Measurements from ENCODE around the gene BLTP1.
"Not testable (repeated sequence)": the region's sequence is repeated elsewhere in the genome, so short reads cannot be mapped to it uniquely, and the experiment has no call there.

BLTP1 gene

GRCh38 chr4:122151982-122152710 is at the start of gene BLTP1:
Gene BLTP1, plus strand, starts transcription at chr4:122152331. Its CDS starts 18,317 bp downstream, at chr4:122170648.
- Mint-ChIP-seq H3K27me3 (no peaks in the 10 kb centered on the region), H3K4me3 (peak within 1 kb of the TSS; percentile 99), H3K9me3 (no peaks in the 10 kb centered on the region), H3K36me3 (peaks cover 15% of the 10 kb centered on the region), H3K27ac (peak within 1 kb of the TSS; percentile 99), H3K4me1 (peaks cover 72% of the 10 kb centered on the region)

DNA sequence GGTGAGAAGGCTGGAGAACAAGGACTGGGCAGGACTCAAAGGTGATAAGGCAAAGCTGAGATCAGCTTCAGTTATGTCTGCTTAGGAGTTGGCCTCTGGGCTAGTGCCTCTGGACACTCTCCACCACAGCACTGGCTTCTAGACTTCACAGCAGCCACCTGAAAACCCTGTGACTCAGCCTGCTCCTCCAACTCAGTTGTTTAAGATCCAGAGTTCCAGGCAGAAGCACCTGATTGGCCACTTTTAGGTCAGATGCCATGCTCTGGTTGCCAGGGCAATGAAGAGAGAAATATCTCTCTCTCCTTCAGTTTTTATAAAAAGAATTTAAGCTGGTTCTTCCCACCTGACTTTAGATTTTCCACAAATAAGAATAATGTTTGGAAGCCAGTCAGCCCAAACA is 47.9 kb upstream of the BLTP1 start:
- Mint-ChIP-seq H3K27ac (no peak overlapping the region), H3K4me3 (no peak overlapping the region), H3K27me3 (peaks cover 1% of the 10 kb centered on the region), H3K4me1 (no peaks in the 10 kb centered on the region), H3K36me3 (no peaks in the 10 kb centered on the region), H3K9me3 (no peaks in the 10 kb centered on the region)

GRCh38 chr4:122107680-122108079 is 44.5 kb upstream of the BLTP1 start:
- no peaks in the 10 kb centered on the region for H3K9me3 Mint-ChIP-seq
- H3K36me3 Mint-ChIP-seq = no peaks in the 10 kb centered on the region
- H3K4me1 Mint-ChIP-seq = no peaks in the 10 kb centered on the region
- H3K4me3 Mint-ChIP-seq = no peak overlapping the region
- H3K27me3 Mint-ChIP-seq = peaks cover 1% of the 10 kb centered on the region
- no peak overlapping the region for H3K27ac Mint-ChIP-seq

GRCh38 chr4:122110304-122110703 is 41.8 kb upstream of the BLTP1 start:
- not testable (repeated sequence) for H3K27ac Mint-ChIP-seq, H3K36me3 Mint-ChIP-seq, H3K9me3 Mint-ChIP-seq, H3K4me1 Mint-ChIP-seq, H3K27me3 Mint-ChIP-seq, H3K4me3 Mint-ChIP-seq

GRCh38 chr4:122117743-122118142 is 34.4 kb upstream of the BLTP1 start:
- Mint-ChIP-seq H3K27me3 (no peaks in the 10 kb centered on the region), H3K36me3 (peaks cover 4% of the 10 kb centered on the region), H3K9me3 (peaks cover 6% of the 10 kb centered on the region), H3K27ac (no peak overlapping the region), H3K4me3 (no peak overlapping the region), H3K4me1 (peaks cover 21% of the 10 kb centered on the region)

- Mint-ChIP-seq H3K27me3 (no peaks in the 10 kb centered on the region), H3K4me1 (peaks cover 21% of the 10 kb centered on the region)
Measured at GRCh38 chr4:122118243-122118642, 33.9 kb upstream of the BLTP1 start.

DNA sequence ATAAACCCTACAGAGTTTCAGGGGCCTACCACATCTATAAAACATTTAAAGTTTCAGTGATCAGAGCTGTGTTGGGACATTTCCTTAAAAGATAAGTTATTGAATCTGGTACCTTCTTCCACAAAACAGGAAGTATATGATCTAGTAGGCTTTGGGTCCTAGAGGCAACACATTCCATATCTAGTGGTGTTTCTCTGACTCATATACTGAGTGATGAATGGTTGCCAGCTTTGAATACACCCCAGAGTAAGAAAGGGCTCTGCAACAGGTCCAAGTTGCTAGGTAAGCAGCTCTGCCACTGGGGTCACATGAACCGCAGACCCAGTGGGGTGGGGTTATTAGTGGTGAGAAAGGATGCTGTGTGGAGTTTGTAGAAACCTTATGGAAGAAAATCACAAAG is 32.4 kb upstream of the BLTP1 start:
- no peaks in the 10 kb centered on the region for H3K27me3 Mint-ChIP-seq
- H3K36me3 Mint-ChIP-seq = peaks cover 7% of the 10 kb centered on the region
- peaks cover 21% of the 10 kb centered on the region for H3K4me1 Mint-ChIP-seq
- H3K27ac Mint-ChIP-seq = no peak overlapping the region
- peaks cover 6% of the 10 kb centered on the region for H3K9me3 Mint-ChIP-seq
- no peak overlapping the region for H3K4me3 Mint-ChIP-seq

More at GRCh38 chr4:122118243-122118642, 33.9 kb upstream of the BLTP1 start:
- no peak overlapping the region for H3K4me3 Mint-ChIP-seq
- H3K9me3 Mint-ChIP-seq = peaks cover 6% of the 10 kb centered on the region
- H3K27ac Mint-ChIP-seq = no peak overlapping the region
- peaks cover 4% of the 10 kb centered on the region for H3K36me3 Mint-ChIP-seq

GRCh38 chr4:122121593-122121992 is 30.5 kb upstream of the BLTP1 start:
- peaks cover 6% of the 10 kb centered on the region for H3K9me3 Mint-ChIP-seq
- peaks cover 19% of the 10 kb centered on the region for H3K4me1 Mint-ChIP-seq
- H3K27me3 Mint-ChIP-seq = no peaks in the 10 kb centered on the region
- H3K4me3 Mint-ChIP-seq = no peak overlapping the region
- H3K36me3 Mint-ChIP-seq = peaks cover 7% of the 10 kb centered on the region
- no peak overlapping the region for H3K27ac Mint-ChIP-seq

DNA sequence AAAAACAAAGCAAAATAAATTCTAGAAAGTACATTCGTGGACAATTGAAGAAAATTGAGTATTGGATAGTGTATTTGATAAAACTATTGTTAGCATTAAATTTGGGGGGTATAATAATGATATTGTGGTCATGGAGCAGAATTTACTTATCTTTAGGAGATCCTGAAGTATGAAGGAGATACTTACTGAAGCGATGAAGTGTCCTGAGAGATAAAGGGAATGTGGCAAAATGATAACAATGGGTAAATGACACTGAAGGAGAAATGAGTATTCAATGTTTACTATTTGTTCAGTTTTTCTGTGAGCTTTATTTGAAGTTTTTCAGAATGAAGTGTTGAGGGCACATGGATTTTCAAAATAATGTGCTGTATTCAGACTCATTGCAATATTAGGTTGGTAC is 30.0 kb upstream of the BLTP1 start:
- Mint-ChIP-seq H3K4me1 (peaks cover 14% of the 10 kb centered on the region), H3K36me3 (peaks cover 7% of the 10 kb centered on the region), H3K9me3 (peaks cover 6% of the 10 kb centered on the region), H3K4me3 (no peak overlapping the region), H3K27me3 (no peaks in the 10 kb centered on the region), H3K27ac (no peak overlapping the region)

GRCh38 chr4:122129061-122129460 is 23.1 kb upstream of the BLTP1 start:
- Mint-ChIP-seq H3K27me3 (no peaks in the 10 kb centered on the region), H3K9me3 (peaks cover 8% of the 10 kb centered on the region), H3K4me3 (no peak overlapping the region), H3K27ac (no peak overlapping the region), H3K4me1 (peaks cover 31% of the 10 kb centered on the region), H3K36me3 (peaks cover 9% of the 10 kb centered on the region)

DNA sequence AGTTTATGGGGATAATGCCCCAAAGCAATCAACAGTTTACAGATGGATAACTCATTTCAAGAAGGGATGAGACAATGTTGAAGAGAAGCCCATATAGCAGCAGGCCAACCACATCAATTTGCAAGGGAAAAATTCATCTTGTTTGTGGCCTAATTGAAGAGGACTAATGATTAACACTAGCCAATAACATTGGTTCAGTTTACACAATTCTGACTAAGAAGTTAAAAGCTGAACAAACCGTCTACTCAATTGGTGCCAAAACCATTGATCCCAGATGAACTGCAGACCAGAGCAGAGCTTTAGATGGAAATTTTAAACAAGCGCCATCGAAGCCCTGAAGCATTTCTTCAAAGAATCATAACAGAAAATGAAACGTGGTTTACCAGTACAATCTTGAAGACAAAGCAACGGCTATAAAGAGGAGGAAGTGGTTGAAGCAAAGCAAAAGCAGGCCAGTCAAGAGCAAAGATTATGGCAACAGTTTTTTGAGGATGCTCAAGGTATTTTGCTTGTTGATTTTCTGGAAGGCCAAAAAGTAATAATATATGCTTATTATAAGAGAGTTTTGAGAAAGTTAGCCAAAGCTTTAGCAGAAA is 20.5 kb upstream of the BLTP1 start:
- Mint-ChIP-seq H3K27ac (peak overlapping the region; percentile 81), H3K4me3 (peak overlapping the region; percentile 39)

GRCh38 chr4:122132891-122133290 is 19.2 kb upstream of the BLTP1 start:
- H3K36me3 Mint-ChIP-seq = peaks cover 6% of the 10 kb centered on the region
- peaks cover 31% of the 10 kb centered on the region for H3K4me1 Mint-ChIP-seq
- H3K27ac Mint-ChIP-seq = no peak overlapping the region
- H3K4me3 Mint-ChIP-seq = no peak overlapping the region
- H3K9me3 Mint-ChIP-seq = peaks cover 8% of the 10 kb centered on the region
- no peaks in the 10 kb centered on the region for H3K27me3 Mint-ChIP-seq

More for the DNA sequence above, 20.5 kb upstream of the BLTP1 start:
- no peaks in the 10 kb centered on the region for H3K27me3 Mint-ChIP-seq
- peaks cover 8% of the 10 kb centered on the region for H3K9me3 Mint-ChIP-seq
- peaks cover 6% of the 10 kb centered on the region for H3K36me3 Mint-ChIP-seq
- peaks cover 31% of the 10 kb centered on the region for H3K4me1 Mint-ChIP-seq

DNA sequence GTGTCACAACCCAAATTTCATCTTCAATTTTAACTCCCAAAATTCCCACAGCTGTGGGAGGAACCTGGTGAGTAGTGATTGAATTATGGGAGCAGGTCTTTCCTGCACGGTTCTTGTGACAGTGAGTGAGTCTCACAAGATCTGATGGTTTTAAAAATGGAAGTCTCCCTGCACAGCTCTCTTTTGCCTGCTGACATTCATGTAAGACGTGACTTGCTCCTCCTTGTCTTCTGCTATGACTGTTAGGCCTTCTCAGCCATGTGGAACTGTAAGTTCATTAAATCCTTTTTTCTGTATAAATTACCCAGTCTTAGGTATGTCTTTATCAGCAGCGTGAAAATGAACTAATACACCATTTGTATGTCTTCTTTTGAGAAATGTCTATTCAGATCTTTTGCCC is 13.0 kb upstream of the BLTP1 start:
- H3K36me3 Mint-ChIP-seq = peaks cover 2% of the 10 kb centered on the region
- no peaks in the 10 kb centered on the region for H3K9me3 Mint-ChIP-seq
- H3K27me3 Mint-ChIP-seq = no peaks in the 10 kb centered on the region
- no peak overlapping the region for H3K4me3 Mint-ChIP-seq
- no peaks in the 10 kb centered on the region for H3K4me1 Mint-ChIP-seq
- H3K27ac Mint-ChIP-seq = no peak overlapping the region

DNA sequence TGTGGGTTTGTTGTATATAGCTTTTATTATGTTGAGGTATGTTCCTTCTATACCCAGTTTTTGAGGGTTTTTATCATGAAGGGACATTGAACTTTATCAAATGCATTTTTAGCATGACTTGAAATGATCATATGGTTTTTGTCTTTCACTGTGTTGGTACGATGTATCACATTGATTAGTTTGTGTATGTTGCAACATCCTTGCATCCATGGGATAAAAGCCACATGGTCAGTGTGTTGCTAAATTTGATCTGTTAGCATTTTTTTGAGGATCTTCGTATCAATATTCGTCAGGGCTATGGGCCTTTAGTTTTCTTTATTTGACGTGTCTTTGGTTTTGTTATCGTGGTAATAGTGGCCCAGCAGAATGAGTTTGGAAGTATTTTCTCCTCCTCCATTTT is 11.3 kb upstream of the BLTP1 start:
- no peaks in the 10 kb centered on the region for H3K27me3 Mint-ChIP-seq
- no peaks in the 10 kb centered on the region for H3K4me1 Mint-ChIP-seq
- H3K27ac Mint-ChIP-seq = no peak overlapping the region
- H3K36me3 Mint-ChIP-seq = peaks cover 2% of the 10 kb centered on the region
- H3K9me3 Mint-ChIP-seq = no peaks in the 10 kb centered on the region
- H3K4me3 Mint-ChIP-seq = no peak overlapping the region

DNA sequence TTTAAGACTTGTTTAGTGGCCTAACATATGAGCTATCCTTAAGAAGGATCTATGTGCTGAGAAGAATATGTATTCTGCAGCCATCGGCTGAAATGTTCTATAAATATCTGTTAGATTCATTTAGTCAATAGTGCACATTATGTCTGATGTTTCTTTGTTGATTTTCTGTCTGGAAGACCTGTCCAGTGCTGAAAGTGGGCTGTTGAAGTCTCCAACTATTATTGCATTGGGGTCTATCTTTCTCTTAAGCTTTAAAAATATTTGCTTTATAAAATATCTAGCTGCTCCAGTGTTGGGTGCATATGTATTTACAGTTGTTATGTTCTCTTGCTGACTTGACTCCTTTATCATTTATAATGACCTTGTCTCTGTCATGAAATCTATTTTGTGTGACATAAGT is 9.4 kb upstream of the BLTP1 start:
- Mint-ChIP-seq H3K9me3 (no peaks in the 10 kb centered on the region), H3K27me3 (peaks cover 1% of the 10 kb centered on the region), H3K4me1 (no peaks in the 10 kb centered on the region), H3K36me3 (peaks cover 2% of the 10 kb centered on the region), H3K4me3 (no peak overlapping the region), H3K27ac (no peak overlapping the region)

DNA sequence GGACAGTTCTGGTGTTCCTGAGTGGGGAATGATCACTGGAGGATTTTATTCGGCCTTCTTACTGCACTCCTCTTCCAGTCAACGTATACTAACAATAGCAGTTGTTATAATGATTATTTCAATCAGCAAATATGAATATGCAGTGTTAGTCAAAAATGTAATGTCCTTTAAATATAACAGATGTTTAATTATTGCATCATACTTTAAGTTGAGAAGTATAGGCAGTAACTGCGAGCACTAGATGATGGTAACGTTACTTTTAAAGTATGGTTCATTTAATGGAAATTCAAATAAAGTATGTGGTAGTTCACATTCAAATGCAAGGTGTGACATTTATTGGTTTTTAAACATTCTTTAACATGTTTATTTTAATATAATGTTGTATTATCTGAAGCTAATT is 5.5 kb upstream of the BLTP1 start:
- H3K36me3 Mint-ChIP-seq = no peaks in the 10 kb centered on the region
- no peaks in the 10 kb centered on the region for H3K9me3 Mint-ChIP-seq
- H3K4me3 Mint-ChIP-seq = no peak overlapping the region
- H3K27me3 Mint-ChIP-seq = peaks cover 1% of the 10 kb centered on the region
- H3K27ac Mint-ChIP-seq = no peak overlapping the region
- H3K4me1 Mint-ChIP-seq = peaks cover 31% of the 10 kb centered on the region
